GM18867 (cell line): ENCODE data around the gene RPS5.
"Not testable (repeated sequence)": the region's sequence is repeated elsewhere in the genome, so short reads cannot be mapped to it uniquely, and the experiment has no call there.

ENCODE experiments used
- ATAC-seq: cut with Tn5 transposase; IDR thresholded peaks from one replicate; pipeline ENCODE4 v1.9.1; 2021; ENCODE audit warnings: mild to moderate bottlenecking, moderate library complexity; ENCODE audit not compliant: unreplicated experiment

RPS5 gene

GRCh38 chr19:58401840-58402421 lies 14.9 kb downstream of the RPS5 start:
- ATAC-seq: no peak

DNA sequence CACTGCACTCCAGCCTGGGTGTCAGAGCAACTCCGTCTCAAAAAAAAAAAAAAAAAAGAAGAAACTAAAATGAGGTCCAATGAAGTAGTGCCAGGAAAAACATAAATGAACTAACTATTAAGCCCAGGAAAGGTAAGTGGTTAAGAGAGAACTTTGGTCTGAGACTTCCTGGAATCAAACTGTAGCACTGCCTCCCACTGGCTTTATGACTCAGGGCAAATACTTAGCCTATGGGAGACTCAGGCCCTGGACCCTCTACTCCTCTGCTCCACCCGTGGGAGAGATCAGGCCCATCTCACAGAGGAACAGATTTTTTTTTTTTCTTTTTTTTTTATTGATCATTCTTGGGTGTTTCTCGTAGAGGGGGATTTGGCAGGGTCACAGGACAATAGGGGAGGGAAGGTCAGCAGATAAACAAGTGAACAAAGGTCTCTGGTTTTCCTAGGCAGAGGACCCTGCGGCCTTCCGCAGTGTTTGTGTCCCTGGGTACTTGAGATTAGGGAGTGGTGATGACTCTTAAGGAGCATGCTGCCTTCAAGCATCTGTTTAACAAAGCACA lies 16.9 kb downstream of the RPS5 start:
- ATAC-seq: not testable (repeated sequence)

- ATAC-seq: no peak
These were observed 20.0 kb downstream of the RPS5 start for GRCh38 chr19:58406818-58407657.

GRCh38 chr19:58407658-58408151 lies 20.6 kb downstream of the RPS5 start:
- ATAC-seq: peak; percentile 6

- peak; percentile 93 for ATAC-seq
These were observed 21.3 kb downstream of the RPS5 start, which contains the start of gene ZNF584 for GRCh38 chr19:58408152-58409009. Gene ZNF584, plus strand, starts transcription at chr19:58408649. Its CDS starts 499 bp downstream, at chr19:58409148.

DNA sequence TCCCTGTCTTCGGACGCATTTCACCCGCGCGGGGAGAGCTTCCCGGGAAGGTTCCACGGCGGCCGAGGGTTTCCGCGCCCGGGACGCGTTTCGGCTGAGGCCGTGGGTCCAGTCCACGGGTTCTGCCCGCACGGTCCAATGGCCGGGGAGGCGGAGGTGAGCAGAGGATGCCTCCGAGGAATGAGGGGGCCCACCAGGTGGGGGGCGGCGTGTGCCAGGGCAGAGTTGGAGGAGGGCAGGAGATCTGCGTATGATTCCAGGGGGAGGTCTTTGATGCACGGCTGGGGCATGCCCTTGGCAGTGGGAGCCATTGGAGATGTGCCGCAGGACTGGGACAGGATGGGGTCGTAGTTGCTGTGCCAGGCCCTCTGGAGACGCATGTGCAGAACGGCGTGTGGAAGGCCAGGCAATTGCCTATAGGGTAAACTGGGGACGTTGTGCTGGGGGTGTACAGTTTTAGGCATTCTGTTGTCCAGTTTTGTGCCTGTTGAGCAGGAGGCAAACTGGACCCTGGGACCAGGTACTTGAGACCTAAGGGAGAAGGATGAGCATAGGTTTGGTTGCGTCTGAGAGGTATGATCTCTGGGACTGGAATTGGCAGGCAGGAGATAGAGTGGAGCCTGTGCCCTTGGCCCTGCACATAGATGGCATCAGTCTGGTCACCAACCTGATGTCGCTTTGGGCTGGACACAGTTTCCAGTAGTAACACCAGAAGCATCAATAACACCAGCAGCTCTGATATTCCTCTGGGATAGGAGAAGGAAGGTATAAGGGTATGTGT lies 22.1 kb downstream of the RPS5 start:
- ATAC-seq: peak; percentile 7

GRCh38 chr19:58416604-58417003 lies 29.5 kb downstream of the RPS5 start:
- no peak for ATAC-seq

- no peak for ATAC-seq
These were observed 30.0 kb downstream of the RPS5 start for GRCh38 chr19:58417071-58417470.

DNA sequence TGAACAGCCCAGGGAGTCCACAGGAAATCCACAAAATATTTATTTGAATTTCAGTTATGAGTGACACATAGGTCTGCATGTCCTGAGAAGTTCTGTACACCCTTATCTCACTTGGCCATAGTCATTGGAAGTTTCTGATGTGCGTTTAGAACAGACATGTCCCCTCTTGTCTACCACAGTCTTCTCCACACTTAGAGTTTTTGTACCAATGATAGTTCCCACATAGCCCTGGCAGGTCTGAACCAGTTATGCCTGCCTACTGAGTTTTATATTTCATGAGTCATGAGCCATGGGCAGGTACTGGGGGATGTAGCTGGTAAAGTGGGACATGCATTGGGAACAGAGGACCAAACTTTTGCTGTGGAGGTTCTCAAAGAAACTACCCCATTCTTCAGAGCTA lies 41.5 kb downstream of the RPS5 start:
- no peak for ATAC-seq

DNA sequence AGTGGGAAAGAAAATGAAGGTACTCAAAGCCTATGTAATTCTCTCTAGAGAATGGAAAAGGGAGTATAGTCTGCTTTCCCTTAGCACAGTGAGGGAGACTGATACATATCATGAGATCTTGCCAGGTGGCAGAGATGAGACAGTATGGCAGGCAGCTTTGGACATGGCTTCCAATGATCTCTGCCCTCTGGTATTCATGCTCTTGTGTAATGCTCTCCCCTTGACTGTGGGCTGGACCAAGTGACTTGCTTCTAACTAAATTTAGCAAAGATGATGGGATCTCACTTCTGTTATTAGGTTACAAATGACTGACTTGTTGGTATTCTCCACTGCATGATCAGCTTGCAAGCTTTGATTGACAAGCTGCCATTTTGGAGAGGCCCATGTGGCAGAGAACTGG lies 42.7 kb downstream of the RPS5 start:
- ATAC-seq: no peak

- no peak for ATAC-seq
These were observed 47.1 kb downstream of the RPS5 start for GRCh38 chr19:58434217-58434616.

GRCh38 chr19:58439576-58440554 lies 52.8 kb downstream of the RPS5 start, which contains the start of gene ZNF132:
Gene ZNF132, minus strand, starts transcription at chr19:58440153. Its CDS starts 332 bp downstream, at chr19:58439821.
- ATAC-seq: peak; percentile 90

GRCh38 chr19:58440556-58440955 lies 53.5 kb downstream of the RPS5 start:
- ATAC-seq: no peak

DNA sequence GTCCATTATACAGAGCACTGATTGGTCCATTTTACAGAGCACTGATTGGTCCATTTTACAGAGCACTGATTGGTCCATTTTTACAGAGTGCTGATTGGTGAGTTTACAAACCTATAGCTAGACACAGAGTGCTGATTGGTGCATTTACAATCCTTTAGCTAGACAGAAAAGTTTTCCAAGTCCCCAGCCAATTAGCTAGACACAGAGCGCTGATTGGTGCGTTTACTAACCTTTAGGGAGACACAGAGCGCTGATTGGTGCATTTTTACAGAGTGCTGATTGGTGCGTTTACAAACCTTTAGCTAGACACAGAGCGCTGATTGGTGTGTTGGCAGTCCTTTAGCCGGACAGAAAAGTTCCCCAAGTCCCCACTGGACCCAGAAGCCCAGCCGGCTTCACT lies 55.9 kb downstream of the RPS5 start:
- not testable (repeated sequence) for ATAC-seq
